Left cardiac atrium (tissue), 4 donors: ENCODE results near the gene SMNDC1. TPM values are rescaled to one million over a fixed set of nuclear protein-coding genes. Genes with fewer than 3 reads are reported as not detected.
A peak's percentile ranks its signal among the peaks of the same experiment; 100 is the strongest.
"Not testable (repeated sequence)": the region's sequence is repeated elsewhere in the genome, so short reads cannot be mapped to it uniquely, and the experiment has no call there.

Source experiments
- ATAC-seq, 2 donors: fragments of 200-7000 bp; cut with Tn5 transposase; one replicate each; pipeline ENCODE4 v1.9.1; 2020; ENCODE audit warnings: mild to moderate bottlenecking in 2 of 2, moderate library complexity in 2 of 2
- DNase-seq: peaks from one replicate; pipeline ENCODE4 v3.0.0-alpha.2; 2020
- intact Hi-C, 2 donors: fragments of 100-400 bp; cut with DNase I; formaldehyde crosslinking; loops; one replicate each; pipeline versions ENCODE4 v1.14.1 to v1.15.1; 2022 to 2023
- total RNA-seq, 2 donors: library from RNA; stranded (reverse); fragmentation: NEBNext Ultra II Directional; extraction: Animal tissue kit (Norgen Biotek cat#: 25700); gene quantifications; one replicate each; pipeline ENCODE4 v1.2.1, GENCODE V29; 2021
- donor health status: DM: no; HTN: yes; CAD: no.
- donor health status: DM: no; HTN: yes; CAD: no; lungs with severe emphysema.
- donor health status: DM: yes; HTN: yes; CAD: no.
- donor health status: Dilated cardiomyopathy.

SMNDC1 gene
- total RNA-seq, 2 donors from 2014 or later: 21.6 to 24.4 TPM

- DNase-seq (no peak), ATAC-seq (peak; percentile 27 to 61)
- intact Hi-C loops: loop anchor here (5.0 kb wide), 2 partner anchors 241 to 596 kb away; no protein-coding TSS in a partner anchor
These were observed 1.2 kb upstream of the SMNDC1 start for GRCh38 chr10:110305767-110306451.

GRCh38 chr10:110304394-110304779, 333 bp downstream of the SMNDC1 start:
- peak; percentile 67 to 78 for ATAC-seq
- no peak for DNase-seq
- intact Hi-C loops: no loop called here

- DNase-seq: no peak
- intact Hi-C loops: no loop called here
- ATAC-seq: no peak
These were observed 1.0 kb downstream of the SMNDC1 start for GRCh38 chr10:110303681-110304080.

- DNase-seq (no peak), ATAC-seq (no peak)
- intact Hi-C loops: no loop called here
These were observed 4.2 kb downstream of the SMNDC1 start for GRCh38 chr10:110300486-110300986.

- intact Hi-C loops: no loop called here
- ATAC-seq (no peak), DNase-seq (no peak)
These were observed 7.8 kb downstream of the SMNDC1 start for GRCh38 chr10:110296966-110297365.

- ATAC-seq: no peak
- DNase-seq: no peak
- intact Hi-C loops: no loop called here
These were observed 17.9 kb downstream of the SMNDC1 start for GRCh38 chr10:110286841-110287240.

- intact Hi-C loops: no loop called here
- ATAC-seq (no peak), DNase-seq (no peak)
These were observed 19.2 kb downstream of the SMNDC1 start for GRCh38 chr10:110285501-110285900.

GRCh38 chr10:110284262-110284661, 20.5 kb downstream of the SMNDC1 start:
- intact Hi-C loops: no loop called here
- no peak for DNase-seq
- ATAC-seq: no peak

- peak; percentile 76 to 90 for ATAC-seq
- intact Hi-C loops: loop anchor here (2.0 to 5.0 kb wide), 4 partner anchors 52 to 143 kb away; no protein-coding TSS in a partner anchor
- peak; percentile 45 for DNase-seq
These were observed 25.2 kb downstream of the SMNDC1 start for GRCh38 chr10:110279407-110279986.

- DNase-seq: no peak
- no peak for ATAC-seq
- intact Hi-C loops: loop anchor here (2.0 to 5.0 kb wide), 4 partner anchors 51 to 142 kb away; no protein-coding TSS in a partner anchor
These were observed 25.9 kb downstream of the SMNDC1 start for GRCh38 chr10:110278562-110279406.

- DNase-seq (no peak), ATAC-seq (no peak)
- intact Hi-C loops: loop anchor here in 1 of 2 donors (5.0 kb wide), 2 partner anchors 50 to 140 kb away; no protein-coding TSS in a partner anchor
These were observed 27.1 kb downstream of the SMNDC1 start for GRCh38 chr10:110277591-110277990.

- intact Hi-C loops: loop anchor here in 1 of 2 donors (5.0 kb wide), 2 partner anchors 49 to 139 kb away; no protein-coding TSS in a partner anchor
- no peak for ATAC-seq
- no peak for DNase-seq
These were observed 28.1 kb downstream of the SMNDC1 start for GRCh38 chr10:110276603-110277002.

- no peak for DNase-seq
- no peak for ATAC-seq
These were observed 29.5 kb downstream of the SMNDC1 start for GRCh38 chr10:110275128-110275729.

GRCh38 chr10:110274647-110275046, 30.1 kb downstream of the SMNDC1 start:
- ATAC-seq (no peak), DNase-seq (no peak)
- intact Hi-C loops: loop anchor here (5.0 kb wide), 3 partner anchors 47 to 392 kb away; no protein-coding TSS in a partner anchor

More at GRCh38 chr10:110275128-110275729, 29.5 kb downstream of the SMNDC1 start:
- intact Hi-C loops: loop anchor here in 1 of 2 donors (5.0 kb wide), 2 partner anchors 48 to 138 kb away; no protein-coding TSS in a partner anchor

- DNase-seq (no peak), ATAC-seq (peak in 1 of 2 donors; percentile 10)
- intact Hi-C loops: loop anchor here in 1 of 2 donors (5.0 kb wide), 1 partner anchor 392 kb away; no protein-coding TSS in a partner anchor
These were observed 30.6 kb downstream of the SMNDC1 start for GRCh38 chr10:110274072-110274627.

- DNase-seq (peak; percentile 78), ATAC-seq (peak; percentile 60 to 68)
- intact Hi-C loops: loop anchor here in 1 of 2 donors (5.0 kb wide), 1 partner anchor 391 kb away; no protein-coding TSS in a partner anchor
These were observed 31.2 kb downstream of the SMNDC1 start for GRCh38 chr10:110273474-110273873.

GRCh38 chr10:110272995-110273394, 31.7 kb downstream of the SMNDC1 start:
- DNase-seq, ATAC-seq: not testable (repeated sequence)
- intact Hi-C loops: loop anchor here in 1 of 2 donors (5.0 kb wide), 1 partner anchor 391 kb away; no protein-coding TSS in a partner anchor
